Adrenal gland (tissue), 12 donors: ENCODE results near the gene ATP9A. TPM values are rescaled to one million over a fixed set of nuclear protein-coding genes. Genes with fewer than 3 reads are reported as not detected.

Experiments
- DNase-seq, 7 donors: peaks; one replicate each; pipeline ENCODE4 v3.0.0-alpha.2; 2019 to 2020
- H3K27ac ChIP-seq, 5 donors: fragments of 200-600 bp; sonication (generic) in 4 of 5; 1 replicate in 3 of 5; 2 replicates in 2 of 5; pipeline versions ENCODE4 v1.5.1 to v1.8.0; 2016 to 2020; ENCODE audit warnings: mild to moderate bottlenecking in 1 of 5
- H3K27me3 ChIP-seq: fragments of 200-600 bp; 2 replicates; pipeline ENCODE4 v1.8.0; 2021
- H3K36me3 ChIP-seq, 2 donors: fragments of 200-600 bp; replicated peaks in 1 of 2; 1 replicate in 1 of 2; 2 replicates in 1 of 2; pipeline versions ENCODE4 v1.5.1 to v1.8.0; 2018 to 2022
- H3K4me1 ChIP-seq, 2 donors: fragments of 200-600 bp; replicated peaks in 1 of 2; 1 replicate in 1 of 2; 2 replicates in 1 of 2; pipeline versions ENCODE4 v1.5.1 to v1.8.0; 2018 to 2021
- H3K4me3 ChIP-seq, 4 donors: fragments of 200-600 bp; sonication (generic) in 3 of 4; one replicate each; pipeline ENCODE4 v1.5.1; 2016 to 2018
- H3K9me3 ChIP-seq, 3 donors: fragments of 200-600 bp; sonication (generic) in 1 of 3; replicated peaks in 1 of 3; 1 replicate in 2 of 3; 2 replicates in 1 of 3; pipeline versions ENCODE4 v1.5.1 to v1.8.0; 2016 to 2021
- CTCF ChIP-seq, 6 experiments: fragments of 450-650 bp in 4 of 6; fragments of 200-600 bp in 2 of 6; sonication (generic) in 1 of 6; IDR thresholded peaks; 1 replicate in 5 of 6; 2 replicates in 1 of 6; pipeline versions ENCODE4 v1.5.1 to v1.8.0; 2016 to 2021; ENCODE audit warnings: antibody characterized with exemption in 6 of 6, mild to moderate bottlenecking in 2 of 6, moderate library complexity in 1 of 6
- POLR2A ChIP-seq, 2 donors: fragments of 450-650 bp; IDR thresholded peaks; one replicate each; pipeline ENCODE4 v1.6.1; 2017; ENCODE audit warnings: antibody characterized with exemption in 2 of 2, mild to moderate bottlenecking in 2 of 2, moderate library complexity in 1 of 2
- WGBS, 4 donors: extraction: QIAGEN DNeasy Blood & Tissue Kit in 2 of 4; methylation state at CpG; one replicate each; pipeline versions ENCODE4 v1.1.5 to v1.1.7; 2013 to 2017; 5-methylcytosine and 5-hydroxymethylcytosine counted together
- intact Hi-C, 2 donors: fragments of 100-400 bp; cut with DNase I; formaldehyde crosslinking; loops; one replicate each; pipeline versions ENCODE4 v1.14.1 to v1.15.0; 2022 to 2023
- polyA plus RNA-seq, 3 donors: library from polyadenylated mRNA; stranded (reverse); fragments of 200-250 nt in 2 of 3; fragments of 350-450 nt in 1 of 3; fragmentation: Illumina TruSeq in 1 of 3; extraction: RNeasy Lipid Tissue Mini Kit (QIAGEN cat#74804) in 1 of 3; gene quantifications; one replicate each; pipeline ENCODE4 v1.2.3, GENCODE V29; 2013 to 2014
- total RNA-seq, 9 donors: library from RNA; depleted of rRNA in 4 of 9; stranded (reverse); fragments of >200 nt in 4 of 9; fragments of 120-200 nt in 1 of 9; fragmentation: NEBNext Ultra II Directional in 1 of 9; extraction: Animal tissue kit (Norgen Biotek cat#: 25700) in 1 of 9; gene quantifications; one replicate each; pipeline versions ENCODE4 v1.1.0 to v1.2.4, GENCODE V29; 2013 to 2023
- donor health status: healthy with polysubstance abuse.
- donor health status: Bipolar disorder and iron deficiency.
- donor health status: DM: yes; HTN: yes; CAD: no.
- donor health status: DM: no; HTN: no; CAD: no.
- donor health status: DM: no; HTN: no; CAD: no.
- donor health status: DM: yes; HTN: yes; CAD: no.

The ATP9A gene
- total and polyA plus RNA-seq, 12 donors, result 3.7 to 34.5 (median 16.7) TPM

- H3K36me3 ChIP-seq, result no peaks in the 10 kb centered on the region
- no peak for DNase-seq
- peaks cover 35% of the 10 kb centered on the region for H3K27me3 ChIP-seq
- TF ChIP-seq CTCF (IDR thresholded peaks at IDR 0.05) (no peak), POLR2A (IDR thresholded peaks at IDR 0.05) (no peak)
- WGBS, 4 donors, result 0 to 1% (median 1%) methylated on average over 39 to 59 of the region's 59 CpGs
- no peak overlapping the region for H3K27ac ChIP-seq
- H3K4me1 ChIP-seq, result peaks cover 11 to 16% of the 10 kb centered on the region in 2 donors
- peak overlapping the region in 1 of 4 donors; percentile 55 for H3K4me3 ChIP-seq
- intact Hi-C loops, result loop anchor here in 1 of 2 donors (10.0 kb wide), 1 partner anchor 284 kb away; no protein-coding TSS in a partner anchor
- no peaks in the 10 kb centered on the region for H3K9me3 ChIP-seq
Measured at GRCh38 chr20:51801122-51801822, 33.1 kb upstream of the ATP9A start.

GRCh38 chr20:51800872-51801121 lies 32.6 kb upstream of the ATP9A start:
- H3K4me3 ChIP-seq, result peak overlapping the region in 1 of 4 donors; percentile 55
- no peaks in the 10 kb centered on the region for H3K9me3 ChIP-seq
- WGBS, 4 donors, result 0 to 2% (median 1%) methylated on average over 15 to 18 of the region's 18 CpGs
- intact Hi-C loops, result loop anchor here in 1 of 2 donors (10.0 kb wide), 1 partner anchor 284 kb away; no protein-coding TSS in a partner anchor
- DNase-seq, result peak in 1 of 7 donors; percentile 25
- peaks cover 35% of the 10 kb centered on the region for H3K27me3 ChIP-seq
- no peaks in the 10 kb centered on the region for H3K36me3 ChIP-seq
- H3K4me1 ChIP-seq, result peaks cover 11 to 16% of the 10 kb centered on the region in 2 donors
- no peak overlapping the region for H3K27ac ChIP-seq
- TF ChIP-seq CTCF (IDR thresholded peaks at IDR 0.05) (no peak), POLR2A (IDR thresholded peaks at IDR 0.05) (no peak)

- Histone ChIP-seq H3K4me3 (peak overlapping the region in 1 of 4 donors; percentile 55), H3K27me3 (peaks cover 35% of the 10 kb centered on the region), H3K4me1 (peaks cover 11 to 16% of the 10 kb centered on the region in 2 donors), H3K9me3 (no peaks in the 10 kb centered on the region), H3K36me3 (no peaks in the 10 kb centered on the region), H3K27ac (no peak overlapping the region)
- peak in 6 of 7 donors; percentile 25 to 69 (median 54) for DNase-seq
- TF ChIP-seq POLR2A (IDR thresholded peaks at IDR 0.05) (no peak), CTCF (IDR thresholded peaks at IDR 0.05) (peak; percentile 36 to 62 (median 58))
- WGBS, 4 donors, result 1 to 5% (median 2%) methylated on average over 16 to 44 of the region's 44 CpGs
- intact Hi-C loops, result loop anchor here in 1 of 2 donors (10.0 kb wide), 1 partner anchor 285 kb away; no protein-coding TSS in a partner anchor
Measured at GRCh38 chr20:51800060-51800871, 32.1 kb upstream of the ATP9A start.

GRCh38 chr20:51799401-51799860 lies 31.2 kb upstream of the ATP9A start:
- Histone ChIP-seq H3K4me3 (no peak overlapping the region), H3K9me3 (no peaks in the 10 kb centered on the region), H3K36me3 (no peaks in the 10 kb centered on the region), H3K27ac (no peak overlapping the region), H3K27me3 (peaks cover 35% of the 10 kb centered on the region), H3K4me1 (peaks cover 11 to 16% of the 10 kb centered on the region in 2 donors)
- WGBS, 4 donors, result 16 to 20% (median 18%) methylated on average over 10 of the region's 10 CpGs
- intact Hi-C loops, result no loop called here
- no peak for DNase-seq
- TF ChIP-seq POLR2A (IDR thresholded peaks at IDR 0.05), result no peak
- TF ChIP-seq CTCF (IDR thresholded peaks at IDR 0.05), result no peak
